Measurements from ENCODE around the gene TIMM23.

Gene TIMM23

DNA sequence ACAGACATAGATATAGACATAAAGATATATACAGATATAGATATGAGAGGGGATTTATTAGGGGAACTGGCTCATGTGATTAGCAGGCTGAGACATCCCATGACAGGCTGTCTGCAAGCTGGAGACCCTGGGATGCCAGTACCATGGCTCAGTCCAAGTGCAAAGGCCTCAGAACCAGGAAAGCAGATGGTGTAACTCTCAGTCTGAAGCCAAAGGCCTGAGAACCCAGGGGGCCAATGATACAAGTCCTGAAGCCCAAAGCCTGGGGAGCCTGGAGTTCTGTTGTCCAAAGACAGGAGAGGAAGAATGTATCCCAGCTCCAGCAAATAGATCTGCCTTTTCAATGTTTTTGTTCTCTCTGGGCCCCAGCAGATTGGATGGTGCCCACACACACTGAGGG, 52.7 kb downstream of the TIMM23 start:
- Mint-ChIP-seq H3K9me3 (no peaks in the 10 kb centered on the region), H3K36me3 (ENCODE audit: low read depth) (peaks cover 50% of the 10 kb centered on the region), H3K27ac (peak overlapping the region; percentile 60), H3K27me3 (no peaks in the 10 kb centered on the region), H3K4me1 (ENCODE audit: low read depth) (peaks cover 91% of the 10 kb centered on the region), H3K4me3 (no peak overlapping the region)
- no peak for DNase-seq

DNA sequence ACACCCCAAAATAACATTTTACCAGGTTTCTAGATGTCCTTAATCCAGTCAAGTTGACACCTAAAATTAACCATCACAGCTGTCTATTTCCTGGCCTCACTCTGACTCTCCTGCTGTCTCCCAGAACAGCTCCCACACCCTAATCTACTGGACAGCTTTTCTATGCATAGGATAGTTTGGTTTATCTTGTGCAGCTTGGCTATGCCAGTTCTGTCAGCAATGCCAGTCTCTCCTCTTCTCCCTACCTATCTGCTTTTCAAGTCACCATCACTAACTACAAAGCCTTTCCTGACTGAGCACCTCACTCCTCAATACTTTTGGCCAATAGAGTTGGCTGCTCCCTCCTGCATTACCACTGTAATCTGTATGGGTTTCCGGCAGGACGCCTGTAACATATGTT, 53.1 kb downstream of the TIMM23 start:
- Mint-ChIP-seq H3K27me3 (no peaks in the 10 kb centered on the region), H3K4me3 (no peak overlapping the region), H3K9me3 (no peaks in the 10 kb centered on the region), H3K36me3 (ENCODE audit: low read depth) (peaks cover 55% of the 10 kb centered on the region), H3K4me1 (ENCODE audit: low read depth) (peaks cover 86% of the 10 kb centered on the region), H3K27ac (peak overlapping the region; percentile 60)
- no peak for DNase-seq

DNA sequence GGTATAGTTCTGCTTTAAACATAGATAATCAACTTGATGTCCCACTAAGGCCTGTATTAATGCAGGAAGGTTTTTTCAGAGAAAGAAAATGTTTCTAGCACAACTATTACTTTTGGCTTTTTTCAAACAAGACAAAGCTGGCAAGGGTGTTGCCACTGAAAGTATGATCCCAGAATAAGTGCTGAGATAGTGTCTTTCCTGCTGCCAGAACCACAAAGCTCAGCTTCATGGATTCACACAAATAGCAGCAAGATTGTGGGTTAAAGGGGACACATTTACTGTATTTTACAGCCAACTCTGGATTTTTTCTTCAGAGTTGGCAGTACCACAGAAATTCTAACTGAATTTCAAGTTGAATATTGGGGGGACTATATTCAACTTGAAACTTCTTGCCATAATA, 53.8 kb downstream of the TIMM23 start:
- H3K27me3 Mint-ChIP-seq: no peaks in the 10 kb centered on the region

DNA sequence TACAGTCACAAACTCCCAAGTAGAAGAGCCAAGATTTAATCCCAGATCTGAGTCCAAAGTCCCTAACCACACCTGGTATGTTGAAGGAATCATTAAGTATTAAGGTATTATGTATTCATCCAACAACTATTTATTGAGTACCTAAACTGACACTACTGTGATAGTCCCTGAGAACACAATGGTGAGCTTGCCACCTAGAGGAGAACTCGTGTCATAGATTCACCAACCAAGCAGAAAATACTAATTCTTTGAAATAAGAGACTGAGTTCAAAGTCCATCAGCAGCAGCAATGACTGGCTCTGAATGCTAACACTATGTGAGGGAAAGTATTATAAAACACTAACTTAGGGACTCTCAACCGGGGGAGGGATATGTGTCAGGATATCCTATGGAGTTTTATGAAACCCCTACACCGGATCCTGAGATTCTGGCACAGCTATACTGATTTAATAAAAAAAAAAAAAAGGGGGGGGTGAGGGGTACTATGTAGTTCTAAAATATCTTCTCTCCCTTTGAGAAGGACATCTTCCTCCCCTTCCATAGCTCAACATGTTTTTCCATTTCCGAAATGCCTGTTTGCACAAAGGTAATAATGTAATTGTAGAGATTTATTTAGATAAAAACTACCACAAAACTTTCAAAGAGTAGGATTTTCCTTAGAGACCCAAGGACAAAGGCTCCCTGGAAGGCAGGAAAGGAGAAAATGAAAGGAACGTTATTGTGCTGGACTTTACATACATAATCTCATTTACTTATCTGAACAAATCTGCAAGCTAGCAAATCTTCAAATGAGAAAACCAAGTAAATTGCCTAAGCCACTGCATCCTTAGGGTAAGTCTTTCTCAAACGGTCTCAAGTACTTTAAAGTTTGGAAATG, 56.5 kb downstream of the TIMM23 start:
- Mint-ChIP-seq H3K27ac (peak overlapping the region; percentile 98), H3K36me3 (ENCODE audit: low read depth) (peaks cover 41% of the 10 kb centered on the region), H3K4me3 (peak overlapping the region; percentile 96), H3K27me3 (no peaks in the 10 kb centered on the region), H3K4me1 (ENCODE audit: low read depth) (peaks cover 63% of the 10 kb centered on the region), H3K9me3 (no peaks in the 10 kb centered on the region)
- no peak for DNase-seq

More for the DNA sequence above, 53.8 kb downstream of the TIMM23 start:
- Mint-ChIP-seq H3K4me1 (ENCODE audit: low read depth) (peaks cover 83% of the 10 kb centered on the region), H3K27ac (peak overlapping the region; percentile 20), H3K4me3 (no peak overlapping the region), H3K9me3 (no peaks in the 10 kb centered on the region), H3K36me3 (ENCODE audit: low read depth) (peaks cover 55% of the 10 kb centered on the region)
- no peak for DNase-seq

DNA sequence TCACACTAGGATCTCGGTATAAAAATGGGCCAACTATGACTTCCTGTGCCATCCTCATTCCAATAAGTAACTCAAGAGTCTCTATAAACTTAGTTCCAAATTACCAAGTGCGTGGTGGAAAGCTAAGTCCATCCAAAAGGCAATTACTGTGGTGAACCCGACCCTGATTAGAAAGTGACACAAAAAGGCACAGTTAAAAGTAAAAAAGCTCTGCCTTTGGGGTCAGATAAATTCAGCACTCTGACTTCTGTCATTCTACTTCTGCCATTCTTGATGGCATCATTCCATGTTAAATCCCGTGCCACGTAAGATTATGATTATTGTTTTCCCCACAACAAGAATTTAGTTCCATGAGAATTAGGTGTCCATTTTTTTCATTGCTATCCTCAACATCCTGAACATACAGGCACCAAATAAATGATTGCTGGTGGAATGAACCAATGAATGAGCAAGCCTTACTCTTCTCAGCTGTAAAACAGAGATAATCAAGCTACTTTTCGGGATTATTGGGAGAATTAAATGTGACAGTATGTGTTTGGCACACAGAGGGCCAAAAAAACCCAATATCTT, 57.3 kb downstream of the TIMM23 start:
- H3K27me3 Mint-ChIP-seq: no peaks in the 10 kb centered on the region
- peaks cover 57% of the 10 kb centered on the region for H3K4me1 Mint-ChIP-seq (ENCODE audit: low read depth)
- peaks cover 41% of the 10 kb centered on the region for H3K36me3 Mint-ChIP-seq (ENCODE audit: low read depth)
- no peak for DNase-seq
- no peaks in the 10 kb centered on the region for H3K9me3 Mint-ChIP-seq
- peak overlapping the region; percentile 96 for H3K4me3 Mint-ChIP-seq
- H3K27ac Mint-ChIP-seq: peak overlapping the region; percentile 98

DNA sequence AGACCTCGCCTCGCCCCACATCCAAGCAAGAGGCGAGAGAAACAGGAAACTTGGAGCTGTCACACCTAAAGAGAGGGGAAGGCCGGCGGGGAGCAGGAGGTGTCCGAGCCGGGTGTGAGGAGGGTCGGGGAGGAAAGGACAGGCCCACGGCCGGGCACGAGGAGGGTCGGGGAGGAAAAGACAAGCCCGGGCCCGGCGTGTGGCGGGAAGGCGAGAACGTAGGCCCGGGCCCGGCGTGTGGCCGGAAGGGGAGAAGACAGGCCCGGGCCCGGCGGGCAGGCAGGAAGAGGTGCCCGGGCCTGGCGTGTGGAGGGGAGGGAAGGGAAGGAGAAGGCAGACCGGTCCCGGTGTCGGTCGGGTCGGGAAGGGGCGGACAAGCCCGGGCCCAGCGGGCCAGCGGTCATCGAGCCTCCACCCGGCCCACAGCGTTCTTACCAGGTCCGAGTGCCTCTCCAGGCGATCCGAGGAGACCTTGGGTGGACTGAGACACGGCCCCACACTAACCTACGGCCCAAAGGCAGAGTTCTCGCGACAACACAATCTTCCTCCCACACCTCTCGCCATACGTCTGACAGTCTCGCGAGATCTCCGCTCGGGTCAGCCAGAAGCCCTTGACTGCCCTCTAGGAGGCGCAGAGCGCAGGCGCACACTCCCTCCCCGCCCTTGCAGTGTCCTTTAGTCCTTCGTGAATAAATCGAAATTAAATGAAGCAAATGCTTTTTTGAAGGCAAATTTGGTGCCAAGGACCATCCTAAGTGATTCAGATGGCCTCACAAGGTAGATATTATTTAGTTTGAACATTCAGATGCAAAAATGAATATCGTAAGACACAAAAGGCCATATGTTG, 58.0 kb downstream of the TIMM23 start, which contains the start of gene NCOA4:
Gene NCOA4, minus strand, starts transcription at position 533 of the 847 bp plus-strand sequence. CDS start 13,943 bp downstream, outside the sequence.
- peak within 1 kb of the TSS; percentile 98 for H3K27ac Mint-ChIP-seq
- H3K4me3 Mint-ChIP-seq: peak within 1 kb of the TSS; percentile 96
- H3K4me1 Mint-ChIP-seq (ENCODE audit: low read depth): peaks cover 49% of the 10 kb centered on the region
- peaks cover 2% of the 10 kb centered on the region for H3K27me3 Mint-ChIP-seq
- DNase-seq: peak; percentile 93
- H3K36me3 Mint-ChIP-seq (ENCODE audit: low read depth): peaks cover 41% of the 10 kb centered on the region
- no peaks in the 10 kb centered on the region for H3K9me3 Mint-ChIP-seq

DNA sequence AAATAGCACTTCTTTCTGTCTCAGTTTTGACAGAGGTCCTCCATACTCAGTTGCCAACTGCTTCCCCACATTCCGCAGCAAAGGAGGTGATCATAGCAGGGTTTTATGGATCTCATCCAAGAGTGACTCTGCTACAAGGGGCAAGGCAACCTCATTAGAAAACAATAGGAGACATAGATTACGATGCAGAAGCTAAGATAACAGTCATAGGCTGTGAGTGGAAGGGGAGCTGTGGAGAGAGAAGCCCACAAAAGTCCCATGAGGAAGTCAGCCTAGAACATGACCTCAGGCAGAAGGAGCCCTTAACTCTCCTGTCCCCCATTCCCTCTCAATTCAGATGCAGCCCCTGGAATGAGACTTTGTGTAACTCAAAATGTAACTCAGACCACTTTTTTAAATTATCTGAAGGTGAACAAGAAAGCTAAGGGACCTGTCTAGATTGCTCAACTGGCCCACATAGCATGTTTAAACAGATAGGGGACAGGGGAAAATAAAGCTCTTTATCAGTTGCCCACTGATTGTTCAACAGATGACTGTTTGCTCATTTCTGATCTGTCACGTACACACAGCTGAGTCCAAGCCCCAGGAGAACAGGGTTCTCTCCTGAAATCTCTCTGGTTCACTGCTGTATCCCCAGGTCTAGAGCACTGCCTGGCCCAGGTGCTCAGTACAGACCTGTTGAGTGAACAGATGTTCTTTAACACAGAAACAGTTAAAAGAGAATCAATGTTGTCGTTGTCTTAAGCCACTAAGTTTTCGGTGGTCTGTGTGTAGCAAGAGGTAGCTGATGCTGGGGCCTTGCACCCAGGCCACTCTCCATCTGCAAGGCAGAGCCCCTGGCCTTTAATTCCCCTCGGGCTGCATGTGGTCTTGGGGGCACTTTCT, 59.6 kb downstream of the TIMM23 start:
- no peak for DNase-seq
- Mint-ChIP-seq H3K36me3 (ENCODE audit: low read depth) (peaks cover 28% of the 10 kb centered on the region), H3K4me1 (ENCODE audit: low read depth) (peaks cover 34% of the 10 kb centered on the region), H3K27me3 (peaks cover 2% of the 10 kb centered on the region), H3K27ac (peak overlapping the region; percentile 59), H3K4me3 (no peak overlapping the region), H3K9me3 (no peaks in the 10 kb centered on the region)

DNA sequence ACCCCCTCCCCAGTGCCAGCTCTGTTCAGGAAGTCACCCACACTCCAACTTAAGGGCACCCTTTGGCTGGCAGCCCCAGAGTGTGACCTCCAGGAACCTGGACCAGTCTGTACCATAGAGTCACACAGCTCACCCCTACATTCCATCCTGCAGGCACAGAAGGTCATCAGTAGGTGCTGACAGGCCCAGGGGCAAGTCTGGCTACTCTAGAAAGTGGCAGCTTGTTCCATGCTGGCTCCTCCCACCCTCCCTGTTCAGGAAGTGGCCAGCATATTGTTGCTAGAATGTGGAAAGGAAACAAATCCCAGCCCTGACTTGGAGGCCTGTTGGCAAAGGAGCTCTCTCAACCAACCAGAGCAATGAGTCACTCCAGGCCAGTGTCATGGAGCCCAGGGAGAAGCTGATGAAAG, 61.3 kb downstream of the TIMM23 start:
- peaks cover 18% of the 10 kb centered on the region for H3K4me1 Mint-ChIP-seq (ENCODE audit: low read depth)
- H3K36me3 Mint-ChIP-seq (ENCODE audit: low read depth): peaks cover 14% of the 10 kb centered on the region
- H3K27ac Mint-ChIP-seq: no peak overlapping the region
- H3K9me3 Mint-ChIP-seq: no peaks in the 10 kb centered on the region
- no peak for DNase-seq
- peaks cover 2% of the 10 kb centered on the region for H3K27me3 Mint-ChIP-seq
- no peak overlapping the region for H3K4me3 Mint-ChIP-seq

DNA sequence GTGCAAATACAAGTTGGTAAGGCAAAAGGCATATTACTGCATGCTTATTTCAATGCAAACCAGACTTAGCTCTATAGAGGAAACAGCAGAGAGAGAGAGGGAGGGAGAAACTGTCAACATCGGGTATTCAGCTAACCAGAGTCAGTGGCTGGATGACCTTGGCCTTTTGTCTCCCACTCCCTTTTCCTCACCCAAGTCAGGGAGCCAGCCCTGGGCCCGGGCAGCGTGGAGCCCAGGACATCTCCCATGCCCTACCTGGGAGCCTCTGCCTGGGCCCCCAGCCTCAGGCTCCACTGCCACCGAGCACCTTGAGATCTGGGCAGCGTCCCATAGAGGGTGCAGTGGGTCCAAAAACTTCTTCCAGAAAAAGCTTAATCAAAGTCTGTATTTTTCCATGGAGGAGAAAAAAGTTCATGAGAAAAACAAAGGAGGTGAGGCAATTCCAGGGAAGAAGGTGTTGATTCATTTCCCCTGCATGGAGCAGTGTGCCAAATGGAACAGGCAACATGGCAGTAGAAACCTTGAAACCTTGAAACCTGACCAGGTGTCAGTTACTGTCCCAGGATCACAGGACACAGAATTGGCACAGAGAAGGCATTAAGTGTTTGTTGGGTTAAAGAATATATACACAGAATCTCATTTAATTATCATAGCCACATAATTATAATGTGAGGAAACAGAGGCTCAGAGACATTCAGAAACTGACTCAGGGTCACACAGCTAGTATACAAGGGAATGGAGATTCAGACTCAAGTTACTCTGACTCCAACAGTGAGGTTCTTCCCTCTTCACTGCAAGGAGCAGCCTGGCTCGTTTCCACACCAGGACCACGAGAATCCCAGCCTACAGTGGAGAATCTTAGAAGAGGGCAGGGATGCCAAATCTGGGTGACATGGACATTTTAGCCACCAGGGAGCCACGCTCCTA, 63.9 kb downstream of the TIMM23 start:
- H3K9me3 Mint-ChIP-seq: no peaks in the 10 kb centered on the region
- no peaks in the 10 kb centered on the region for H3K36me3 Mint-ChIP-seq (ENCODE audit: low read depth)

DNA sequence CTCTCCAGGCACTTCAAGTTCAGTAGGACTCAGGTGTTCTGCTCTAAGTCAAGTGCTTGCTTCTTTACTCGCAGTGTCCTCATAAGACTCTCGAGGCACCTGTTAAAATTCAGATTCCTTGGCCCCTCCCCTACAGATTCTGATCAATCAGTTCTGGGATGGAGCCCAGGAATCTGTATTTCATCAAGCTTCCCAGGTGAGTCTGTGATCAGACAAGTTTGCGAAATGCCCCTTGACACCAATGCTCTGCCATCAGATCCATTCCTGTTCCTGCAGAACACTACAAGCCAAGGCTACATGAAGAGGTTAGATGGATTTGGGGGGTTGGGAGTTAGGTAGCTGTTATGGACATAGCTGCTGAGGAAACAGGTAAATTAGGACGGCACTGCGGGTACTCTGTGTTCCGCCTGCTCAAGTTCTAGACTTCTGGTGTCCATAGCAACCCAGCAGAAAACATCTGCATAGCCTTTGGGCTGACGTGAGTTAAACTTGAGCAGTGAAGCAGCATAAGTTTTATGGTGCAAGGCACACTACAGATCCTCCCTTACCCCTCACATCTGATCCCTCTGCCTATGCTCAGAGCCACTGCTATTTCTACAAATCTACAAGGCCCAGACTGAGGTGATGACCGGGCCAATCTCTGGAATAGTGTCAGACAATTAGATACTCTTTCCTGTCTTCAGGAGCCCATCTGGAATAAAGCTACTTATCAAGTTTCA, 65.0 kb downstream of the TIMM23 start:
- Mint-ChIP-seq H3K4me1 (ENCODE audit: low read depth) (no peaks in the 10 kb centered on the region), H3K4me3 (no peak overlapping the region), H3K27ac (no peak overlapping the region), H3K9me3 (no peaks in the 10 kb centered on the region), H3K27me3 (peaks cover 2% of the 10 kb centered on the region), H3K36me3 (ENCODE audit: low read depth) (no peaks in the 10 kb centered on the region)
- no peak for DNase-seq

More for the DNA sequence above, 63.9 kb downstream of the TIMM23 start:
- peaks cover 4% of the 10 kb centered on the region for H3K4me1 Mint-ChIP-seq (ENCODE audit: low read depth)
- H3K27me3 Mint-ChIP-seq: peaks cover 2% of the 10 kb centered on the region
- H3K4me3 Mint-ChIP-seq: no peak overlapping the region
- DNase-seq: no peak
- H3K27ac Mint-ChIP-seq: no peak overlapping the region

DNA sequence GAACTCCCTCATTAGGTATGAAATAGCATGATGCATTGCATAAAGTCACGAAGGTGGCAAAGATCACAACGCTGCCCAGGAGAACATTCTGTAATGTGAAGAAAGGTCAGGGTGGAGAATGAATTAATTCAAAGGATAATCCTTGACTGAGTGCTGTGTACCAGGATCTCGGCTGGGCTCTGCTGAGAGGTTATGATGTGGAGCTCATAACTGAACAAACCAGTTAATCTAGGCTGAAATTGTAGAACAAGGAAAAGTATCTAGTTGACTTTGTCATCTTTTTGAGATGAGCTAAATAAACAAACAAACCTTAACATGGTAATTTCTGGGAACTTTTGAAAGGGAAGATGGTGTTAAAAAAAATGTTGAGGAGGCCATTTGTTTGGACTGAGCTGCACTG, 67.7 kb downstream of the TIMM23 start:
- Mint-ChIP-seq H3K4me1 (ENCODE audit: low read depth) (no peaks in the 10 kb centered on the region), H3K27ac (no peak overlapping the region), H3K4me3 (no peak overlapping the region), H3K36me3 (ENCODE audit: low read depth) (no peaks in the 10 kb centered on the region), H3K27me3 (peaks cover 2% of the 10 kb centered on the region), H3K9me3 (no peaks in the 10 kb centered on the region)
- no peak for DNase-seq

DNA sequence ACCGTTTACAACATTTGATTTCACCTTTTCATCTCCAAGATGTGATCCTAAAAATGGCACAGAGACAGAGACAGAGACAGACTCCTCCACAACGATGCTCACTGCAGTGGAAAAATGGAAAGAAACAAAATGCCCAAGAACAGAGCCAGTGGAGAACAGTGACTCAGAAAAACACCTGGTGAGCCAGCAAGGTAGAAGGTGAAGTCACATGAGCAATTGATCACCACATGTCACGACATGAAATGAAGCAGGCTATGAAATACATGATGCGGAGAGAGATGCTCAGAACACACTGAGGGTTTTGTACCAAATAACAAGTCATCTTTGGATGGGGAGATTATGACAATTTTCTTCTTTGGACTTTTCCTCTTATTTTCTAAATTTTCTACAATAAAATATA, 70.2 kb downstream of the TIMM23 start:
- Mint-ChIP-seq H3K27ac (no peak overlapping the region), H3K36me3 (ENCODE audit: low read depth) (no peaks in the 10 kb centered on the region), H3K27me3 (no peaks in the 10 kb centered on the region), H3K4me3 (no peak overlapping the region), H3K9me3 (no peaks in the 10 kb centered on the region), H3K4me1 (ENCODE audit: low read depth) (no peaks in the 10 kb centered on the region)
- no peak for DNase-seq
